ENCODE results near the gene MEX3C. TPM values are rescaled to one million over a fixed set of nuclear protein-coding genes. Genes with fewer than 3 reads are reported as not detected.

Gene MEX3C
- total RNA-seq, 1 experiment from 2014 or later, result 15.8 TPM

- H3K79me2 ChIP-seq (ENCODE audit: low read length), result no peaks in the 10 kb centered on the region
- H3K9me3 ChIP-seq (ENCODE audit: low read length), result no peaks in the 10 kb centered on the region
- DNase-seq (no peak), ATAC-seq (no peak)
- ChIA-PET CTCF (no interaction called here), POLR2A (ENCODE audit: unreplicated experiment) (no interaction called here)
- H3K4me2 ChIP-seq (ENCODE audit: low read length), result no peak overlapping the region
- no peak overlapping the region for H3K9ac ChIP-seq (ENCODE audit: low read length)
- no peak overlapping the region for H3K4me3 ChIP-seq (ENCODE audit: low read length)
- H3K9me2 ChIP-seq (replicated peaks; ENCODE audit: low read length), result no peaks in the 10 kb centered on the region
- H4K20me1 ChIP-seq (ENCODE audit: low read length), result no peaks in the 10 kb centered on the region
- H2AFZ ChIP-seq (ENCODE audit: low read length), result no peak overlapping the region
- no peaks in the 10 kb centered on the region for H3K4me1 ChIP-seq (ENCODE audit: insufficient read depth, low read length)
- H3K27me3 ChIP-seq (ENCODE audit: low read length), result no peaks in the 10 kb centered on the region
- intact Hi-C loops (cut with micrococcal nuclease), result no loop called here
- no peaks in the 10 kb centered on the region for H3F3A ChIP-seq (ENCODE audit: low read length, unreplicated experiment)
- no peaks in the 10 kb centered on the region for H3K36me3 ChIP-seq (ENCODE audit: low read depth, low read length)
- no peak for TF ChIP-seq CTCF (conservative IDR thresholded peaks at IDR 0.05; ENCODE audit: low read depth, low read length)
- no peak for TF ChIP-seq EZH2phosphoT487 (IDR thresholded peaks at IDR 0.05; ENCODE audit: borderline replicate concordance, low read length)
- no peak for TF ChIP-seq EZH2 (IDR thresholded peaks at IDR 0.05; ENCODE audit: low read length, unreplicated experiment)
- H3K27ac ChIP-seq (ENCODE audit: low read length), result no peak overlapping the region
- no TSS peak for BruUV-seq (replicated peaks)
Observed at GRCh38 chr18:51127664-51128063, 69.8 kb downstream of the MEX3C start.

- Histone ChIP-seq H3K9me2 (replicated peaks; ENCODE audit: low read length) (no peaks in the 10 kb centered on the region), H3K27me3 (ENCODE audit: low read length) (no peaks in the 10 kb centered on the region), H3K4me2 (ENCODE audit: low read length) (no peak overlapping the region), H3K36me3 (ENCODE audit: low read depth, low read length) (no peaks in the 10 kb centered on the region), H2AFZ (ENCODE audit: low read length) (no peak overlapping the region), H3K9ac (ENCODE audit: low read length) (no peak overlapping the region), H3K79me2 (ENCODE audit: low read length) (no peaks in the 10 kb centered on the region), H3F3A (ENCODE audit: low read length, unreplicated experiment) (no peaks in the 10 kb centered on the region), H4K20me1 (ENCODE audit: low read length) (no peaks in the 10 kb centered on the region), H3K4me1 (ENCODE audit: insufficient read depth, low read length) (no peaks in the 10 kb centered on the region), H3K4me3 (ENCODE audit: low read length) (no peak overlapping the region), H3K9me3 (ENCODE audit: low read length) (no peaks in the 10 kb centered on the region), H3K27ac (ENCODE audit: low read length) (no peak overlapping the region)
- TF ChIP-seq EZH2 (IDR thresholded peaks at IDR 0.05; ENCODE audit: low read length, unreplicated experiment) (no peak), EZH2phosphoT487 (IDR thresholded peaks at IDR 0.05; ENCODE audit: borderline replicate concordance, low read length) (no peak), CTCF (conservative IDR thresholded peaks at IDR 0.05; ENCODE audit: low read depth, low read length) (no peak)
- no TSS peak for BruUV-seq (replicated peaks)
- ATAC-seq, result no peak
- ChIA-PET POLR2A (ENCODE audit: unreplicated experiment) (no interaction called here), CTCF (no interaction called here)
- intact Hi-C loops (cut with micrococcal nuclease), result no loop called here
- DNase-seq, result no peak
Observed at GRCh38 chr18:51125976-51126375, 71.5 kb downstream of the MEX3C start.

Other genes with a start within 250 kb of the MEX3C start
- 1.7 and 4.4 TPM in 2 replicates for gene ELAC1, start 229.6 kb downstream of the MEX3C start, total RNA-seq (2014; rRNA removed)
- 19.7 and 42.8 TPM in 2 replicates for gene SMAD4, start 167.5 kb downstream of the MEX3C start, total RNA-seq (2014; rRNA removed)